ENCODE measurements around the gene YJU2. TPM values are rescaled to one million over a fixed set of nuclear protein-coding genes. Genes with fewer than 3 reads are reported as not detected.
A peak's percentile ranks its signal among the peaks of the same experiment; 100 is the strongest.
"Not testable (repeated sequence)": the region's sequence is repeated elsewhere in the genome, so short reads cannot be mapped to it uniquely, and the experiment has no call there.

The YJU2 gene
- total and polyA plus RNA-seq, 2 experiments from 2014 or later = 24.7 to 27.5 TPM

DNA sequence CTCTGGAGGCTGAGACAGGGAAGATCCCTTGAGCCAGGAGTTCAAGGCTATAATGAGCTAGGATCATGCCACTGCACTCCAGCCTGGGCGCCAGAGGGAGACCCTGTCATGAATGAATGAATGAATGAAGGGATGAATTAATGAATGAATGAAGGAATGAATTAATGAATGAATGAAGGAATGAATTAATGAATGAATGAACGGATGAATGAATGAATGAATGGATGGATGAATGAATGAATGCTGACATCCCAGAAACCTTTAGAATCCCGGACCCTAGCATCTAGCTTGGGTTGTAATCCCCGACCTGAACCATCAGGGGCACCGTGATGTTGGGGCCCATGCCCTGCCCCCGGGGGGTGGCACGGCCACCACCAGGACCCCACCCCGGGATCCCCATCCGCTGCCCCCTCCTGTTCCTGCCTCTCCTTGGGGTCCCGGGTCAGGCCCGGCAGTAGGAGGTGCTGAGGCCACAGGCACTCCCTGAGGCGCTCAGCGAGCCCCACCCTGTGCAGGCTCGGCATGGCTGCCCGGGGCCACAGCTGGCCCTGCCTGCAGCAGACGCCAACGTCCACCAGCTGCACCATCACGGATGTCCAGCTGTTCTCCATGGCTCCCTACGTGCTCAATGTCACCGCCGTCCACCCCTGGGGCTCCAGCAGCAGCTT, 14.1 kb upstream of the YJU2 start:
- Histone ChIP-seq H3K27me3 (no peaks in the 10 kb centered on the region), H3K4me1 (ENCODE audit: low read depth) (no peaks in the 10 kb centered on the region)
- TF ChIP-seq, protein P1, sequence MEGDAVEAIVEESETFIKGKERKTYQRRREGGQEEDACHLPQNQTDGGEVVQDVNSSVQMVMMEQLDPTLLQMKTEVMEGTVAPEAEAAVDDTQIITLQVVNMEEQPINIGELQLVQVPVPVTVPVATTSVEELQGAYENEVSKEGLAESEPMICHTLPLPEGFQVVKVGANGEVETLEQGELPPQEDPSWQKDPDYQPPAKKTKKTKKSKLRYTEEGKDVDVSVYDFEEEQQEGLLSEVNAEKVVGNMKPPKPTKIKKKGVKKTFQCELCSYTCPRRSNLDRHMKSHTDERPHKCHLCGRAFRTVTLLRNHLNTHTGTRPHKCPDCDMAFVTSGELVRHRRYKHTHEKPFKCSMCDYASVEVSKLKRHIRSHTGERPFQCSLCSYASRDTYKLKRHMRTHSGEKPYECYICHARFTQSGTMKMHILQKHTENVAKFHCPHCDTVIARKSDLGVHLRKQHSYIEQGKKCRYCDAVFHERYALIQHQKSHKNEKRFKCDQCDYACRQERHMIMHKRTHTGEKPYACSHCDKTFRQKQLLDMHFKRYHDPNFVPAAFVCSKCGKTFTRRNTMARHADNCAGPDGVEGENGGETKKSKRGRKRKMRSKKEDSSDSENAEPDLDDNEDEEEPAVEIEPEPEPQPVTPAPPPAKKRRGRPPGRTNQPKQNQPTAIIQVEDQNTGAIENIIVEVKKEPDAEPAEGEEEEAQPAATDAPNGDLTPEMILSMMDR (IDR thresholded peaks at IDR 0.05; ENCODE audit: low read depth, low read length) = no peak

DNA sequence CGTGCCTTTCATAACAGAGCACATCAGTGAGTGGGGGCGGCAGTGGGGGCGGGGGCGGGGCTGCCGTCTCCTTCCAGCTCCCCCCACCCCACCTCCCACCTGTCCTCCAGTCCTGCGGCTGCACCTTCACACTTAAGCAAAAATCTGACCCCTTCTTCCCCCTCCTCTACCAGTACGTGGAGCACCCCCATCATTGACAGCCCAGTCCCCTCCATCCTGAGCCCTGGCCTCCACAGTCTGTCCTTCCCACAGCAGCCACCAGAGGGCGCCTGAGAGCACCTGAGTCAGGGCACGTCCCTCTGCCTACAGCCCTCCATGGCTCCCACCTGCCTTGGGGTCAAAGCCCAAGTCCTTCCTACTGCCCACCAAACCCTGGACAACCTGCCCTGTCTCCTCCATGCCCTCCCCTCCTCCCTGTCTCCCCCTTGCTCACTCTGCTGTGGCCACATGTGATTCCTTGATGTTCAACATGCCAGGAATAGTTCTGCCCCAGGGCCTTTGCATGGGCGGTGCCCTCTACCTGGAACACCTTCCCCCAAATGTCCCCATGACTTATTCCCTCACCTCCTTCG, 13.5 kb upstream of the YJU2 start:
- Histone ChIP-seq H3K4me3 (no peak overlapping the region), H3K27ac (no peak overlapping the region), H3K9me3 (ENCODE audit: low read depth) (no peaks in the 10 kb centered on the region), H3K4me1 (ENCODE audit: low read depth) (no peaks in the 10 kb centered on the region), H3K27me3 (no peaks in the 10 kb centered on the region), H3K36me3 (no peaks in the 10 kb centered on the region)
- peak; percentile 30 to 35 for DNase-seq (ENCODE audit: low read depth in 1 of 2, low spot score in 1 of 2)
- TF ChIP-seq, protein P1 (IDR thresholded peaks at IDR 0.05; ENCODE audit: low read depth, low read length) = peak; percentile 72

More for the DNA sequence above, 14.1 kb upstream of the YJU2 start:
- H3K27ac ChIP-seq = no peak overlapping the region
- H3K9me3 ChIP-seq (ENCODE audit: low read depth) = no peaks in the 10 kb centered on the region
- H3K36me3 ChIP-seq = no peaks in the 10 kb centered on the region
- H3K4me3 ChIP-seq = no peak overlapping the region
- no peak for DNase-seq (ENCODE audit: low read depth in 1 of 2, low spot score in 1 of 2)

DNA sequence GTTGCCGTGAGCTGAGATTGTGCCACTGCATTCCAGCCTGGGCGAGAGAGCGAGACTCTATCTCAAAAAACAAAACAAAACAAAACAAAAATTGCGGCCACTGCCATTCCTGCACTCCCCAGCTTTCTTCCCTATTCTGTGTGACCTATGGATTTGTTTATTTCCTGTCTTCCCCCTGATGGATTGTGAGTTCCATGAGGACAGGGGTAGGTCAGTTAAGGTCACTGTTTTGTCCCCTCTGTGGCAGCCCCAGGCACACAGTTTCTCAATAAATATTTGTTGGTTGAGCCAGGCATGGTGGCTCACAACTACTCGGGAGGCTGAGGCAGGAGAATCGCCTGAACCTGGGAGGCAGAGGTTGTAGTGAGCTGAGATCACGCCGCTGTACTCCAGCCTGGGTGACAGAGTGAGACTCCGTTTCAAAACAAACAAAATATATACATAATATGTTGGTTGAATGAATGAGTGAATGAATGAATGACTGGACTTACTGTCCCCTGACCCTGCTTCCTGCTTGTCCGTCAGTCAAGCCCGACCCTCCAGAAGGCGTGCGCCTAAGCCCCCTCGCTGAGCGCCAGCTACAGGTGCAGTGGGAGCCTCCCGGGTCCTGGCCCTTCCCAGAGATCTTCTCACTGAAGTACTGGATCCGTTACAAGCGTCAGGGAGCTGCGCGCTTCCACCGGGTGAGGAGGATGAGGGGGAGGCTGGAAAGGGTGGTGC, 12.6 kb upstream of the YJU2 start:
- Histone ChIP-seq H3K36me3 (no peaks in the 10 kb centered on the region), H3K4me3 (no peak overlapping the region), H3K27me3 (no peaks in the 10 kb centered on the region), H3K4me1 (ENCODE audit: low read depth) (no peaks in the 10 kb centered on the region), H3K27ac (no peak overlapping the region), H3K9me3 (ENCODE audit: low read depth) (no peaks in the 10 kb centered on the region)
- TF ChIP-seq, protein P1 (IDR thresholded peaks at IDR 0.05; ENCODE audit: low read depth, low read length) = no peak
- no peak for DNase-seq (ENCODE audit: low read depth in 1 of 2, low spot score in 1 of 2)

DNA sequence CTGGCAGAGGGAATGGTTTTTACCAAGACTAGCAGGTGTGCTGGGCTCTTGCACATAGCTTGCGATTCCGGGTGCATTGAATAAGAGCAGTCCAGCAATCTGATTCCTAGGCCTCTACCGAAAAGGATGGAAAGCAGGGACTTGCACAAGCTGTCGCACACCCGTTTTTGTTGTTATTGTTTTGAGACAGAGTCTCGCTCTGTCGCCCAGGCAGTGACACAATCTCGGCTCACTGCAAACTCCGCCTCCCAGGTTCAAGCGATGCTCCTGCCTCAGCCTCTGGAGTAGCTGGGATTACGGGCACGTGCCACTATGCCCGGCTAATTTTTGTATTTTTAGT, 12.0 kb upstream of the YJU2 start:
- DNase-seq (ENCODE audit: low read depth in 1 of 2, low spot score in 1 of 2) = no peak
- Histone ChIP-seq H3K4me3 (no peak overlapping the region), H3K36me3 (no peaks in the 10 kb centered on the region), H3K4me1 (ENCODE audit: low read depth) (no peaks in the 10 kb centered on the region), H3K9me3 (ENCODE audit: low read depth) (no peaks in the 10 kb centered on the region), H3K27ac (no peak overlapping the region), H3K27me3 (no peaks in the 10 kb centered on the region)
- TF ChIP-seq, protein P1 (IDR thresholded peaks at IDR 0.05; ENCODE audit: low read depth, low read length) = no peak

DNA sequence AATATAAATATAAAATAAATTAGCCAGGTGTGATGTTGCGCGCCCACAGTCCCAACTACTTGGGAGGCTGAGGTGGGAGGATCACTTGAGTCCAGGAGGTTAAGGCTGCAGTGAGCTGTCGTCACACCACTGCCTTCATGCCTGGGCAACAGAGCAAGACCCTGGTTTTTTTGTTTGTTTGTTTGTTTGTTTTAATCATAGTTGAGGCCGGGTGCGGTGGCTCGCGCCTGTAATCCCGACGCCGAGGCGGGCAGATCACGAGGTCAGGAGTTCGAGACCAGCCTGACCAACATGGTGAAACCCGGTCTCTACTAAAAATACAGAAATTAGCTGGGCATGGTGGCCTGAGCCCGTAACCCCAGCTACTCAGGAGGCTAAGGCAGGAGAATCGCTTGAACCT, 9.4 kb upstream of the YJU2 start:
- H3K27me3 ChIP-seq; H3K36me3 ChIP-seq; H3K4me3 ChIP-seq; H3K4me1 ChIP-seq (ENCODE audit: low read depth); H3K27ac ChIP-seq; H3K9me3 ChIP-seq (ENCODE audit: low read depth); DNase-seq (ENCODE audit: low read depth in 1 of 2, low spot score in 1 of 2): not testable (repeated sequence)

DNA sequence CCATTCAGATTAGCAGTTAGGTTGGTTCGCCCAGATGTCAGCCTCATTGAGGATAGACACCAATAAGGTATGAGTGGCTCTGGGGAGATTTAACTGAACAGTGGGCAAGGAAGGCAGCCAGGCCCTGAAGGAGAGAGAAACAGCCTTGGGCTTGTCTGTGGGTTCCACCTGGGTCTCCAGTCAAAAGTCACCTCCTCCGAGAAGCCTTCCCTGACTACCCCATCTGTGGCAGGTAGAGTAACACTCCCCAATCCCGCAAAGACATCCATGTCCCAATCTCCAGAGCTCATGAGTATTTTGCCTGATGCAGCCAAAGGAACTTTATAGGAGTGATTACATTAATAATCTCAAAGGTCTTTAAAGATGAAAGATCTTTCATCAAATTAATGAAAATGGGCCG, 8.0 kb upstream of the YJU2 start:
- no peak overlapping the region for H3K27ac ChIP-seq
- no peaks in the 10 kb centered on the region for H3K4me1 ChIP-seq (ENCODE audit: low read depth)
- no peak for DNase-seq (ENCODE audit: low read depth in 1 of 2, low spot score in 1 of 2)
- no peaks in the 10 kb centered on the region for H3K36me3 ChIP-seq
- TF ChIP-seq, protein P1 (IDR thresholded peaks at IDR 0.05; ENCODE audit: low read depth, low read length) = no peak
- H3K9me3 ChIP-seq (ENCODE audit: low read depth) = no peaks in the 10 kb centered on the region
- no peak overlapping the region for H3K4me3 ChIP-seq
- no peaks in the 10 kb centered on the region for H3K27me3 ChIP-seq

All from cardiac muscle cell (in vitro differentiated cells and primary cell).